Neural progenitor cell (in vitro differentiated cells): ENCODE results near the gene SNX11.

Source experiments
- EZH2 ChIP-seq: fragments of 200-600 bp; sonication (generic); IDR thresholded peaks from 2 replicates; pipeline ENCODE4 v1.6.1; 2017; ENCODE audit warnings: antibody characterized with exemption, mild to moderate bottlenecking, moderate library complexity
- TF ChIP-seq, protein P1 (sequence below): fragments of 200-600 bp; sonication (generic); IDR thresholded peaks from 2 replicates; pipeline ENCODE4 v1.5.1; 2017; ENCODE audit warnings: antibody characterized with exemption, mild to moderate bottlenecking

DNA sequence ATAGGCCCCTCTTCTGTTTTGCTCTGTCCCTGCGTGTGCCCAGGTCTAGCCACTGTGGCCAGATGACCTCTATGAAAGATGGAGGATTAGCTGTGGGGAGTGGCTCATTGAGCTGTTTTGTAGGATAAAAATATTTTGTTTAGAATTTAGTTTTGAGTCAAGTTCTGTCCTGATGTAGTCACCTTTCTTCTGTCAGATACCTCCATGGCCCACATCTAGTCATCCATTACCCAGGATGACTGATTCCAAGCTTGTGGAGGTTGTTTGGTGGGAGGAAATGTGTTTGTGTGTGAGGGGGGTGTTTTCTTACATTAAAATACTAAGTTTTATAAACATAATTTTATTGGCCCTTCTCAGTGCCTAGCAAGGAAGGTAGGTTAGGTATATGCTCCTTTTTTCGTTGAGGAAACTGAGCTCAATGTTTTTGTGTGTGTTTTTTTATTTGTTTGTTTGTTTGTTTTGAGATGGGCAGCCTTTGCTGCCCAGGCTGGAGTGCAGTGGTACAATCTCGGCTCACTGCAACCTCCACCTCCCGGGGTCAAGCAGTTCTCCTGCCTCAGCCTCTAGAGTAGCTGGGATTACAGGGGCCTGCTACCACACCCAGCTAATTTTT, 16.3 kb downstream of the SNX11 start:
- TF ChIP-seq, protein P1, sequence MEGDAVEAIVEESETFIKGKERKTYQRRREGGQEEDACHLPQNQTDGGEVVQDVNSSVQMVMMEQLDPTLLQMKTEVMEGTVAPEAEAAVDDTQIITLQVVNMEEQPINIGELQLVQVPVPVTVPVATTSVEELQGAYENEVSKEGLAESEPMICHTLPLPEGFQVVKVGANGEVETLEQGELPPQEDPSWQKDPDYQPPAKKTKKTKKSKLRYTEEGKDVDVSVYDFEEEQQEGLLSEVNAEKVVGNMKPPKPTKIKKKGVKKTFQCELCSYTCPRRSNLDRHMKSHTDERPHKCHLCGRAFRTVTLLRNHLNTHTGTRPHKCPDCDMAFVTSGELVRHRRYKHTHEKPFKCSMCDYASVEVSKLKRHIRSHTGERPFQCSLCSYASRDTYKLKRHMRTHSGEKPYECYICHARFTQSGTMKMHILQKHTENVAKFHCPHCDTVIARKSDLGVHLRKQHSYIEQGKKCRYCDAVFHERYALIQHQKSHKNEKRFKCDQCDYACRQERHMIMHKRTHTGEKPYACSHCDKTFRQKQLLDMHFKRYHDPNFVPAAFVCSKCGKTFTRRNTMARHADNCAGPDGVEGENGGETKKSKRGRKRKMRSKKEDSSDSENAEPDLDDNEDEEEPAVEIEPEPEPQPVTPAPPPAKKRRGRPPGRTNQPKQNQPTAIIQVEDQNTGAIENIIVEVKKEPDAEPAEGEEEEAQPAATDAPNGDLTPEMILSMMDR, result no peak
- no peak for TF ChIP-seq EZH2
